Measurements from ENCODE around the gene EFHC1. TPM values are rescaled to one million over a fixed set of nuclear protein-coding genes. Genes with fewer than 3 reads are reported as not detected.

Gene EFHC1
- polyA plus RNA-seq, 1 donor from 2014 or later, result 173 TPM

GRCh38 chr6:52416629-52417151 is 3.5 kb upstream of the EFHC1 start:
- no peak overlapping the region for H3K4me2 ChIP-seq (ENCODE audit: low read length)
- H3K79me2 ChIP-seq (replicated peaks; ENCODE audit: insufficient read depth, low read length), result peaks cover 8% of the 10 kb centered on the region
- H3K36me3 ChIP-seq (ENCODE audit: insufficient read depth, low read length), result no peaks in the 10 kb centered on the region
- no peaks in the 10 kb centered on the region for H3K9me3 ChIP-seq (ENCODE audit: low read length)
- no peak overlapping the region for H3K9ac ChIP-seq (ENCODE audit: low read length)
- no peaks in the 10 kb centered on the region for H3K9me2 ChIP-seq (ENCODE audit: insufficient read depth, low read length)
- no peak overlapping the region for H2AFZ ChIP-seq (ENCODE audit: low read depth, low read length)
- TF ChIP-seq, protein P1, sequence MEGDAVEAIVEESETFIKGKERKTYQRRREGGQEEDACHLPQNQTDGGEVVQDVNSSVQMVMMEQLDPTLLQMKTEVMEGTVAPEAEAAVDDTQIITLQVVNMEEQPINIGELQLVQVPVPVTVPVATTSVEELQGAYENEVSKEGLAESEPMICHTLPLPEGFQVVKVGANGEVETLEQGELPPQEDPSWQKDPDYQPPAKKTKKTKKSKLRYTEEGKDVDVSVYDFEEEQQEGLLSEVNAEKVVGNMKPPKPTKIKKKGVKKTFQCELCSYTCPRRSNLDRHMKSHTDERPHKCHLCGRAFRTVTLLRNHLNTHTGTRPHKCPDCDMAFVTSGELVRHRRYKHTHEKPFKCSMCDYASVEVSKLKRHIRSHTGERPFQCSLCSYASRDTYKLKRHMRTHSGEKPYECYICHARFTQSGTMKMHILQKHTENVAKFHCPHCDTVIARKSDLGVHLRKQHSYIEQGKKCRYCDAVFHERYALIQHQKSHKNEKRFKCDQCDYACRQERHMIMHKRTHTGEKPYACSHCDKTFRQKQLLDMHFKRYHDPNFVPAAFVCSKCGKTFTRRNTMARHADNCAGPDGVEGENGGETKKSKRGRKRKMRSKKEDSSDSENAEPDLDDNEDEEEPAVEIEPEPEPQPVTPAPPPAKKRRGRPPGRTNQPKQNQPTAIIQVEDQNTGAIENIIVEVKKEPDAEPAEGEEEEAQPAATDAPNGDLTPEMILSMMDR (IDR thresholded peaks at IDR 0.05; ENCODE audit: poor library complexity, severe bottlenecking), result peak; percentile 88
- TF ChIP-seq SMC3 (conservative IDR thresholded peaks at IDR 0.05; ENCODE audit: poor library complexity) (peak; percentile 95), REST (IDR thresholded peaks at IDR 0.05; ENCODE audit: borderline replicate concordance) (no peak), RAD21 (conservative IDR thresholded peaks at IDR 0.05) (peak; percentile 85), TAF1 (IDR thresholded peaks at IDR 0.05; ENCODE audit: low read depth) (no peak), EP300 (conservative IDR thresholded peaks at IDR 0.05; ENCODE audit: poor library complexity, severe bottlenecking) (no peak), MXI1 (conservative IDR thresholded peaks at IDR 0.05; ENCODE audit: poor library complexity, severe bottlenecking) (peak; percentile 36), POLR2AphosphoS5 (IDR thresholded peaks at IDR 0.05) (no peak), EZH2 (IDR thresholded peaks at IDR 0.05; ENCODE audit: borderline replicate concordance, insufficient read depth, low read length, poor library complexity, severe bottlenecking) (no peak)
- no peak overlapping the region for H3K4me3 ChIP-seq (ENCODE audit: low read length)
- no peaks in the 10 kb centered on the region for H4K20me1 ChIP-seq (ENCODE audit: insufficient read depth)
- no peaks in the 10 kb centered on the region for H3K27me3 ChIP-seq (ENCODE audit: insufficient read depth, low read depth, low read length)
- H3K27ac ChIP-seq (ENCODE audit: low read length), result no peak overlapping the region
- H3F3A ChIP-seq (ENCODE audit: insufficient read depth, low read length, poor library complexity, severe bottlenecking), result no peaks in the 10 kb centered on the region

DNA sequence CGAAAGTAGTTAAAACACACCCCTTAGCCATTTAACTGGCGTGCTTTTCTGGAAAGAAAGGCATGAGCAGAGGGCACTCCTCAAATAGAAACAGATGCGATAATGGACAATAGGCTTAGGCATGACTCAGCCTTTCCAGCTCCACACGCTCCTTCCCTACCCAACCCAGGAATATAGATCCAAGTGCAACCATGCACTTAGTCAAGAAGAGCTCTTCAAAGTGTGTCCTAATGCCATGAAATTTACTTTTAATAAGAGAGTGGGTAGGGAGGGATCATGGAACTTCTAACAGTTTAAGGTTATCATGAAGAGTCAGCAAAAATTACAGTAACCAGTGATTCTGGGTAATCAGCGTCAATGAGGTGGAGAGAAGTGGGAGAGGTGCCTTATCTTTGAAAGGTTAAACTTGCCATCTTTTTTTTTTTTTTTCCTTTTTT is 2.4 kb upstream of the EFHC1 start:
- Histone ChIP-seq H3K9ac (ENCODE audit: low read length) (no peak overlapping the region), H3F3A (ENCODE audit: insufficient read depth, low read length, poor library complexity, severe bottlenecking) (no peaks in the 10 kb centered on the region), H3K27me3 (ENCODE audit: insufficient read depth, low read depth, low read length) (no peaks in the 10 kb centered on the region), H3K4me3 (ENCODE audit: low read length) (no peak overlapping the region), H4K20me1 (ENCODE audit: insufficient read depth) (no peaks in the 10 kb centered on the region), H3K79me2 (replicated peaks; ENCODE audit: insufficient read depth, low read length) (peaks cover 15% of the 10 kb centered on the region), H3K9me2 (ENCODE audit: insufficient read depth, low read length) (no peaks in the 10 kb centered on the region), H3K4me2 (ENCODE audit: low read length) (no peak overlapping the region), H2AFZ (ENCODE audit: low read depth, low read length) (no peak overlapping the region), H3K27ac (ENCODE audit: low read length) (no peak overlapping the region), H3K36me3 (ENCODE audit: insufficient read depth, low read length) (no peaks in the 10 kb centered on the region), H3K9me3 (ENCODE audit: low read length) (no peaks in the 10 kb centered on the region)
- TF ChIP-seq REST (IDR thresholded peaks at IDR 0.05; ENCODE audit: borderline replicate concordance) (no peak), EP300 (conservative IDR thresholded peaks at IDR 0.05; ENCODE audit: poor library complexity, severe bottlenecking) (no peak), EZH2 (IDR thresholded peaks at IDR 0.05; ENCODE audit: borderline replicate concordance, insufficient read depth, low read length, poor library complexity, severe bottlenecking) (no peak)
- TF ChIP-seq, protein P1 (IDR thresholded peaks at IDR 0.05; ENCODE audit: poor library complexity, severe bottlenecking), result no peak

Data from neural cell (in vitro differentiated cells).